ENCODE results near the gene B3GAT1.

- TF ChIP-seq CTCF (IDR thresholded peaks at IDR 0.05; ENCODE audit: low read length), result no peak
- TF ChIP-seq EZH2phosphoT487 (IDR thresholded peaks at IDR 0.05; ENCODE audit: low read length), result no peak
Observed at GRCh38 chr11:134453441-134453840, 41.4 kb upstream of the B3GAT1 start.
